GM04503 (cell line): Measurements from ENCODE around the gene NOSIP.
"Not testable (repeated sequence)": the region's sequence is repeated elsewhere in the genome, so short reads cannot be mapped to it uniquely, and the experiment has no call there.

Source experiments
- DNase-seq: peaks from one replicate; pipeline ENCODE4 v3.0.0-alpha.2; 2012; ENCODE audit warnings: low read depth

The NOSIP gene, protein sequence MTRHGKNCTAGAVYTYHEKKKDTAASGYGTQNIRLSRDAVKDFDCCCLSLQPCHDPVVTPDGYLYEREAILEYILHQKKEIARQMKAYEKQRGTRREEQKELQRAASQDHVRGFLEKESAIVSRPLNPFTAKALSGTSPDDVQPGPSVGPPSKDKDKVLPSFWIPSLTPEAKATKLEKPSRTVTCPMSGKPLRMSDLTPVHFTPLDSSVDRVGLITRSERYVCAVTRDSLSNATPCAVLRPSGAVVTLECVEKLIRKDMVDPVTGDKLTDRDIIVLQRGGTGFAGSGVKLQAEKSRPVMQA

DNA sequence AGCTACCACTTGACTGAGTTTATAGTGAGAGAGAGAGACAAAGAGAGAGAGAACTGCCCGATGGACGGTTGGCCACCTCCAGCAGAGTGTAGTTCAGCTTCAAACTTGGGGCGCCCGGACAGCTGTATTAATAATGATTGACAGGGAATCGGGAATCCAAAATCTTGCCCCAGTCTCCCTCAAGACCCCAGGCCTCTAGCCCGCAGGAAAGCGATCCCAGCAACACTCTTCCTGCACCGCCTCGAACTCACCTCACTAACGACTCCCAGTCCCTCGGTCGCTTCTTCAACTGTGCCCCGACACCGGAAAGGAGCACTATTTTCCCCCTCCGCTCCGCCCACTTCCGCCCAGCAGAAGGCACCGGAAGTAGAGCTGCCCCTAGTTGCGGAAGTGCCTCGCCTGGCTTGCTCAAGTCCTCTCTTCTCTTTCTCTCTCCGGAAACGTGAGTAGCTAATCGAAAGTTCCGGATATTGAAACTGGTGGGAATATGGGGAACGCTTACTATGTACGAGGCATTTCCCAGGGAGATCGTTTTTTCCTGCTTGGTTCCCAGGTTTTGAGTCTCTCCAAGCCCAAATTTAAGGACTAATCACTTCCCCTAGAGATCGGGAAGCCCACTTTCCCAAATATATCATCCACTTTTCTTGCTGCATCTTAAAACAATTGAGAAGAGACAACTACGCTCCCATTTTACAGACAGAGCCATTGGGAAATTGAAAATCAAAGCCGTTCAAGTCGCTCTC lies at the start of gene NOSIP:
TSS of gene NOSIP (minus strand) at position 293 of the 743 bp plus-strand sequence. CDS start 19,865 bp downstream, outside the sequence.
- peak; percentile 77 for DNase-seq

DNA sequence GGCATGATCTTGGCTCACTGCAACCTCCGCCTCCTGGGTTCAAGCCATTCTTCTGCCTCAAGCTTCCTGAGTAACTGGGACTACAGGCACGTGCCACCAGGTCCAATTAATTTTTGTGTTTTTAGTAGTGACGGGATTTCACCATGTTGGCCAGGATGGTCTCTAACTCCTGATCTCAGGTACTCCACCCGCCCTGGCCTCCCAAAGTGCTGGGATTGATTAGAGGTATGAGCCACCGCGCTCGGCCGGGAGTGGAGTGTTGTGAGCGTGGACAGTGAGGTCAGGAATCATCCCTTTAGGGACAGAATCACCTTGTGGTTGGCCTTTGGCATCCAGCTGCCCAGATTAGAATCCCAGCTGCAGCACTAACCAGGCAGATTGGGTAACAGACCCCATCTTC lies 49.3 kb upstream of the NOSIP start:
- no peak for DNase-seq

DNA sequence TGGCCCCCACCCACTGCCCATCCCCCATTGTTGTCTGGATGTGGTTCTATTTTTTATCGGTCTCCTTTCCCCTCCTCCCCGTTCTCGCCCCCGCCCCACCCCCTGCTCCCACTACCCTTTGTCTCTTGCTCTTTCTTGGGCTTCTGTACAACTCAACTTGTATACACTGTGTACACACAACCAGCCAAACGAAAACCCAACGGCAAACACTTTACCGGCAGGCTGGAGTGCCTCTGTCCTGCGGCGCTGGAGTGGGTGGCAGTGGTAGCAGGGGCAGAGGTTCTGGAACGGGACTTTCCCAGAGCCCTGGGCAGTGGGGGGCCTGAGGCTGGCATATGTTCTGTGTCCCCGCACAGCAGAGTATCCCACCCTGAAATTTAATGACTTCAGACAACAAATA lies 45.9 kb upstream of the NOSIP start:
- no peak for DNase-seq

DNA sequence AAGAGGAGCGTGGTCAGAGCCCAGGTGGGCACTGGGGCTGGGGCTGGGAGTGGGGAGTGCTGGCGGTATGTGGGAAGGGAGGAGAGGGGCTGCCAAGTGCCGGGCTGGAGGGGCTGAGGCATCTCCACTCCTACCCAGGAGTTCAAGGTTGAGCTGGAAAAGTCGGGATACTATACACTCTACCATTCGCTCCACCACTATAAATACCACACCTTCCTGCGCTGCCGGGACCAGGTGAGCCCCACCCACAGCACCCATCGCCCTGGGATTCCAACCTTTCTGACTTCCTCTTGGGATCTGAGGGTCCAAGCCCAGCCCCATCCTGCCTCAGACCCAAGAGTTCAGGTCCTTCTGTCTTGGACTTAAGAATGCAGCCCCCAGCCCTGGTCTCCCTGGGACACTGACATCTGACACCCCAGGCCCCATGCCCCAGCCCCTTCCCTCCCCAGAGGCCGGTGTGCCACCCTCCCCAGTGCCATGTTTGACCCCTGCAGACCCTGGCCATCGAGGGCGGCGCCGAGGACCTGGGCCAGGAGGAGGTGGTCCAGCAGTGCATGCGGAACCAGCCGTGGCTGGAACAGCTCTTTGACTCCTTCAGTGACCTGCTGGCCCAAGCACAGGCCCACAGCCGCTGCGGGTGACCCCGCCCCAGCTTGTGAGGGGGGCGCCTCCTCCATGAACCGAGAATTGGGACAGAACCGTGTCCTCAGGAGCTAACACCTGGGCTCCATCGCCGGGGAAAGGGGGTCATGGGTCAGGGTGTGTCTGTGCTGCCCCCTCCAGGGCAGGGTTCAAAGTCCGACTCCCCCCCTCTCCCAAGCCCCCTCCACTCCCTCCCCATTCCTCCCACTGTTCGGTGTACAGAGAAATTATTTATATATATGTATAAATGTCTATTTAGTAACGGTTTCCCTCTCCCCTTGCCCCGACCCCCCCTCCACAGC lies 44.9 kb upstream of the NOSIP start:
- DNase-seq: no peak

DNA sequence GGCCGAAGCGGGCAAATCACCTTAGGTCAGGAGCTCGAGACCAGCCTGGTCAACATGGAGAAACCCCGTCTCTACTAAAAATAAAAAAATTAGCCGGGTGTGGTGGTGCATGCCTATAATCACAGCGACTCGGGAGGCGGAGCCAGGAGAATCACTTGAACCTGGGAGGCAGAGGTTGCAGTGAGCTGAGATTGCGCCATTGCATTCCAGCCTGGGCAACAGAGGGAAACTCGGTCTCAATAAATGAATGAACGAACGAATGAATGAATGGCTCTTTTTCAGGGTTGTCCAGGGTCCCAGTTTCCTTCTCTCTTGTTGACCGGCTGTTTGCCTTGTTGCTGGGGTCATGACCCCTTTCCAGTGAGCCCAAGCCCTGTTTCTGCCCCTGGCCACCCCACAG lies 37.5 kb upstream of the NOSIP start:
- DNase-seq: not testable (repeated sequence)

DNA sequence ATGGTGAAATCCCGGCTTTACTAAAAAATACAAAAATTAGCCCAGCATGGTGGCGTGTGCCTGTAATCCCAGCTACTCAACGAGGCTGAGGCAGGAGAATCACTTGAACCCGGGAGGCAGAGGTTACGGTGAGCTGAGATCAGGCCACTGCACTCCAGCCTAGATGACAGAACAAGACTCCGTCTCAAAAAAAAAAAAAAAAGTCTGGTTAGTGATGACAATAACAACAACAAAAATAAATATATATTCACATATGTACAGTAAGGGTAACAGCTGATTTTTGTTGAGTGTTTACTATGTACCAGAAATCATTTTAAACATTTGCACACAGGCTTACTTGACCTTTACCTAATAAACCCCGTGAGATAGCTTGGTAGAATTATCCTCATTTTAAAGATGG lies 36.6 kb upstream of the NOSIP start:
- DNase-seq: no peak

DNA sequence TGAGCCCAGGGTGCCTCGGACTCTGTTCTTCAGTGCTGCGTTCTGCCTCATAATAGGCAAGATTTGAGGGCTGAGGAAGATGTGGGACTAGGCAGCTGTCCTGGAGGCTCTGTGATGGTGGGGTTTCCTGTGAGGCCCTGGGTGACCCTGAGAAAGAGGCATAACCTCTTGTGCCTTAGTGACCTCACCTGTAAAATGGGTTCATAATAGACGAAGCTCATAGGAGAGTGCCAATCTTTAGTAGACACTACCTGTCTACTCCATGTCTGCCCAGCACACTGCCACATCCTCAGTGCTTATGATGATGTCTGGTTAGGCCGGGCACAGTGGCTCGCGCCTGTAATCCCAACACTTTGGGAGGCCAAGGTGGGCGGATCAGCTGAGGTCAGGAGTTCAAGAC lies 36.2 kb upstream of the NOSIP start:
- DNase-seq: no peak

DNA sequence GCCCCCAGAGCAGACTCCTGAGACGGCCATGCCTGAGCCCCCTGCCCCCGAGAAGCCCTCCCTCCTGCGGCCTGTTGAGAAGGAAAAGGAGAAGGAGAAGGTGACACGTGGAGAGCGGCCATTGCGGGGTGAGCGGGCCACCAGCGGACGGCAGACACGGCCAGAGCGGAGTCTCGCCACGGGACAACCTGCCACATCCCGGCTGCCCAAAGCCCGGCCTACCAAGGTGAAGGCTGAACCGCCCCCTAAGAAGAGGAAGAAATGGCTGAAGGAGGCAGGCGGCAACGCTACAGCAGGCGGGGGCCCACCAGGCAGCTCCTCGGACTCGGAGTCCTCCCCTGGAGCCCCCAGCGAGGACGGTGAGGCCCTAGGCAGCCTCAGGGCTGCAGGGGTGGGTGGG lies 35.5 kb upstream of the NOSIP start:
- no peak for DNase-seq

DNA sequence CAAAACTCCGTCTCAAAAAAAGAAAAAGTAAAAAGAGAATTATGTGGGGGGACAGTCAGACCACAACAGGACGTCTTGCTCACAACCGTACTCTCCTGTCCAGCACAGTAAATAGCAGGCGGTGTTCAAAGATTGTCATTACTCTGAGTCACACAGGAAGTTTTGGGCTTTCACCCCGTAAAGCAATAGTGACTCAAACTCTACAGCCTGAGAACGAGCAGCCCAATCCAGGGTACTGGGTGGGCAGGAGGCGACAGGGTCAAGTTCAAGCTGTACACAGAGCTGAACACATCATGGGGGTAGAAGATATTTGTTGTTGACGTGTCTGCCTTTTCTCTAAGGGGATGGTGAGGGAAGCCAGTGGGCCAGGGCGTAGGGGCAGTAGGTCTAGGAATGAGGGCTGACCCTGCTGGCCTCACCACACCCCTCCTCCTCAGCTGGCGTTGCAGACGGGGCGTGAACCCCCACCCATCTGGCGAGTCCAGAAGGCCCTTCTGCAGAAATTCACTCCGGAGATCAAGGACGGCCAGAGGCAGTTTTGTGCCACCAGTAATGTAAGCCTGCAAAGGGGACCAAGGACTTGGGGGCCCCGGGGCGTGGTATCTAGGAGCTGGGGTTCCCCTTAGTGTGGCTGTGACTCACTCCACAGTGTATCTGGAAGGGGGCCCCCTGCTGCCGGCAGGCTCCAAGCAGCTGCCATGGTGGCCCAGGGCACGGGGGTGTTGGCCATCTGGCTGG lies 33.9 kb upstream of the NOSIP start:
- DNase-seq: no peak

DNA sequence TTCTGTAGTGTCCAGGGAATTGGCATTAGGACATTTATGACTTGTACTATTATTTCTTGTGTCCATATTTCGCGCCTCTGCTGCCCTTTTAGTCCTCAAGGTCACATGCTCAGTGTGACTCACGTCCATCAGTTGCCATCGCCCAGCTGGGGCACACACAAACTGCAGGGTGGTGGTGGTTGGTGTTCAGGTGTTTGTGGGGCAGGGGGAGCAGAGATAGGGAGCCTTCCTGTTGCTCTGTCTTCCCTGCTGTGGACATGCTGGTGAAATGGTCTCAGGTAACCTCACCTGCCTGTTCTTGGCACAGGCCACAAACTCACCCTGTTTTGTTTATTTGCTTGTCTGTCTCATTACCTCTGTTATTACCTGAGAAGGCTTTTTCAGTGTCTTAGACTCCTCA lies 33.0 kb upstream of the NOSIP start:
- no peak for DNase-seq

DNA sequence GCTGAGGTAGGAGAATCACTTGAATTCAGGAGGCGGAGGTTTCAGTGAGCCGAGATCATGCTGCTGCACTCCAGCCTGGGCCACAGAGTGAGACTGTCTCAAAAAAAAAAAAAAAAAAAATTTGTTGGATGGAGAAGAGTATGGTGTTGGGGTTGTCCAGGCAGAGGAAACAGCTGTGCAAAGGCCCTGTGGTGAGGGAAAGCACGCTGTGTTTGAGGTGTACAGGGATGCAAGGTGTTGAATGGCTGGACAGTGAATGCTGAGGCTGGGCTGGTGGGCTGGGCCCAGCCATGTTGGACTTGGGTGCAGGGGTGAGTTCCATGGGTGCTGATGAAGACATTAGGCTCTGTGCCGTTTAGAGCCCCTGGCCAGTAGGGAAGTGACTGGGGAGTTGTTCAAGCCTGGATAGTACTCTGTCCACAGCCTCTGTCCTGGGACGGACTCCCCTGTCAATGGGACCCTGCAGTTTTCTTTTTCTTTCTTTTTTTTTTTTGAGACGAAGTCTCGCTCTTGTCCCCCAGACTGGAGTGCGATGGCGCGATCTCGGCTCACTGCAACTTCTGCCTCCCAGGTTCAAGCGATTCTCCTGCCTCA lies 29.2 kb upstream of the NOSIP start:
- no peak for DNase-seq

DNA sequence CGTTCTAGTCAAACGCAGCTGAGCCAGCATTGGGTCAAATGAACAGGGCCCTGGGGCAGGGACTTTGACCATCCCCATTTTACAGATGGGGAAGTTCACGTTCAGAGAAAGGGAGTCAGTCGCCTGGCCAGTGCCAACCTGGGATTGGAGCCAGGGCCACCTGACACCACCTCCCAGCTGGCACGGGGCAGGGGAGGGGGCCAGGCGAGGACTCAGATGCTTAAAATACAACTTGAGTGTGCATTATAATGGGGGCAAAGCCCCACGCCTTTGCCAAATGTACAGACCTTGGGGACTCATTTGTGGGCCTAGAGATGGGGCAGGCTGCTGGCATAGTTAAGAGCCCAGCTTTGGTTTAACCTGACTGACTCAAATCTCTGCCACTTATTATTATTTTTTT lies 25.2 kb upstream of the NOSIP start:
- DNase-seq: no peak

DNA sequence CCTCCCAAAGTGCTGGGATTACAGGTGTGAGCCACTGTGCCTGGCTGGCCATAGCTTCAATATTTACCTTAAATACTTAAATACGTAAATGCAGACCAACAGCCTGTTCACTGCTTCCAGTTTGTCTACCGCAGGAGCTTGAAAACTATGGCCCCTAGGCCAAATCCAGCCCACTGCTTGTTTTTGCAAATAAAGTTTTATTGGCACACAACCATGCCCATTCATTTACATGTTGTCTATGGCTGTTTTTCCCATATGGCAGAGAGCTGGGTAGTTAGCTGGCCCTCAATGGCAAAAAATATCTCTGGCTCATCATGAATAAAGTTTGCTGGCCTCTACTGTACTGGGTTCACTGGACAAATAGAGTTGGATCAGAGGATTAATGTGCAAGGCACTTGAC lies 22.4 kb upstream of the NOSIP start:
- DNase-seq: no peak

DNA sequence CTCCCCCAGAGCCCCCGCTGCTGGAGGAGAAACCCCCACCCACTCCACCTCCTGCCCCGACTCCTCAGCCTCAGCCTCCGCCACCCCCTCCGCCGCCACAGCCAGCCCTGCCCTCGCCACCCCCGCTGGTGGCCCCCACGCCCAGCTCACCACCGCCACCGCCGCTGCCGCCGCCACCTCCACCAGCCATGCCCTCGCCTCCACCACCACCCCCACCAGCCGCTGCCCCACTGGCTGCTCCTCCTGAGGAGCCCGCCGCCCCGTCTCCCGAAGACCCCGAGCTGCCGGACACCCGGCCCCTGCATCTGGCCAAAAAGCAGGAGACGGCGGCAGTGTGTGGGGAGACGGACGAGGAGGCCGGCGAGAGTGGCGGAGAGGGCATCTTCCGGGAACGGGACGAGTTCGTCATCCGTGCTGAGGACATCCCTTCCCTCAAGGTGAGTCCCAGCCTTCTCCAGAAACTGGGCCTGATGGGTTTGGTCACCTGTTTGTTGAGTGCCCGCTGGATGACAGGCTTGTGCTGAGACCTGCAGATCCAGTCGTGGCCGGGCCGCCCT lies 21.2 kb upstream of the NOSIP start:
- no peak for DNase-seq

DNA sequence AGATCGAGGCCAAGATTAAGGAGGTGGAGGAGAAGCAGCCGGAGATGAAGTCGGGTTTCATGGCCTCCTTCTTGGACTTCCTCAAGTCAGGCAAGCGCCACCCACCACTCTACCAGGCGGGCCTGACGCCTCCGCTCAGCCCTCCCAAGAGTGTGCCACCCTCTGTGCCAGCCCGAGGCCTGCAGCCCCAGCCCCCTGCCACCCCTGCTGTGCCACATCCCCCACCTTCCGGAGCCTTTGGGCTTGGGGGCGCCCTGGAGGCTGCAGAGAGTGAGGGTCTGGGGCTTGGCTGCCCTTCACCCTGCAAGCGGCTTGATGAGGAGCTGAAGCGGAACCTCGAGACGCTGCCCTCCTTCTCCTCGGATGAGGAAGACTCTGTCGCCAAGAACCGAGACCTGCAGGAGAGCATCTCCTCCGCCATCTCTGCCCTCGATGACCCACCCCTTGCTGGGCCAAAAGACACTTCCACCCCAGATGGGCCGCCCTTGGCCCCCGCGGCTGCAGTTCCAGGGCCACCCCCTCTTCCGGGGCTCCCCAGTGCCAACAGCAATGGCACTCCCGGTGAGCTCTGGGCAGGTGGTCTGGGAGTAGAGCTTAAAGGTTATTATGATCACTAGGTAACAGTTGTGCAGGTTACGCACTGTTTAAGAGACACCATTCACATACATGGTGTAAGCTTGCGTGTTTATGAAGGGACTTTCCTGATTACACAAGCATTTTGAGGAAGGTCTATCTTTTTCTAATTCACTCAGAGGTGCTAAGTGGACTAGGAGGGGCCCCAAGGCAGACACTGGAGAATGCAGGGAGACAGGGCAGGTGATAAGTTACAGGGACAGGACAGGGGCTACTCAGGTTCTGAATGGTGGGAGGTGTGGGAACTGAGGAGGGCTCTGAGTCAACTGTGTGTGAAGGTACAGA lies 19.3 kb upstream of the NOSIP start:
- no peak for DNase-seq

DNA sequence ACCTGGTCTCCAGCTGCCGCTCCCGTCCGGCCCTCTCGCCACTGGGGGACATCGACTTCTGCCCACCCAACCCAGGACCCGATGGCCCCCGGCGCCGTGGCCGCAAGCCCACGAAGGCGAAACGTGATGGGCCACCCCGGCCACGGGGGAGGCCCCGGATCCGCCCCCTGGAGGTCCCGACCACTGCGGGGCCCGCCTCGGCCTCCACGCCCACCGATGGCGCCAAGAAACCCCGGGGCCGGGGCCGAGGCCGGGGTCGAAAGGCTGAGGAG lies 17.3 kb upstream of the NOSIP start:
- no peak for DNase-seq

DNA sequence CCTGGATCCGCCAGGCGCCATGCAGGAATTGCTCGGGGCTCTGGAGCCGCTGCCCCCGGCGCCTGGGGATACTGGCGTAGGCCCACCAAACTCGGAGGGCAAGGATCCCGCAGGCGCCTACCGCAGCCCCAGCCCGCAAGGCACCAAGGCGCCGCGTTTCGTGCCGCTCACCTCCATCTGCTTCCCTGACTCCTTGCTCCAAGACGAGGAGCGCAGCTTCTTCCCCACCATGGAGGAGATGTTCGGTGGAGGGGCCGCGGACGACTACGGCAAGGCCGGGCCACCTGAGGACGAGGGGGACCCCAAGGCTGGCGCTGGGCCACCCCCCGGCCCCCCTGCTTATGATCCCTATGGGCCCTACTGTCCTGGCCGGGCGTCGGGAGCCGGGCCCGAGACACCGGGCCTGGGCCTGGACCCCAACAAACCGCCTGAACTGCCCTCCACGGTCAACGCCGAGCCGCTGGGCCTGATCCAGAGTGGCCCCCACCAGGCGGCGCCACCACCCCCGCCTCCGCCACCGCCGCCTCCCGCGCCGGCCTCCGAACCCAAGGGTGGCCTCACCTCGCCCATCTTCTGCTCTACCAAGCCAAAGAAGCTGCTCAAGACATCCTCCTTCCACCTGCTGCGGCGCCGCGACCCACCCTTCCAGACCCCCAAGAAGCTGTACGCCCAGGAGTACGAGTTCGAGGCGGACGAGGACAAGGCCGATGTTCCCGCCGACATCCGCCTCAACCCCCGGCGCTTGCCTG lies 16.8 kb upstream of the NOSIP start:
- no peak for DNase-seq

DNA sequence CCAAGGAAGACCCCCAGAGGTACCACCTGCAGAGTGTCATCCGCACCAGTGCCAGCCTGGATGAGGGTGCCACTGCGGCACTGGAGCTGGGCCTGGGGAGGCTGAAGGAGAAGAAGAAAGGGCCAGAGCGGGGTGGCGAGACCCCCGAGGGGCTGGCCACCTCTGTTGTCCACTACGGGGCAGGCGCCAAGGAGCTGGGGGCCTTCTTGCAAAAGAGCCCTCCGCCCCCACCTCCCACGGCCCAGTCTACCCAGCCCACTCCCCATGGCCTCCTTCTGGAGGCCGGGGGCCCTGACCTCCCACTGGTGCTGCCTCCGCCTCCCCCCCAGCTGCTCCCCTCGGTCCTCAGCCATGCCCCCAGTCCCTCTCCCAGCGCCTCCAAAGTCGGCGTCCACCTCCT lies 16.1 kb upstream of the NOSIP start:
- DNase-seq: no peak

DNA sequence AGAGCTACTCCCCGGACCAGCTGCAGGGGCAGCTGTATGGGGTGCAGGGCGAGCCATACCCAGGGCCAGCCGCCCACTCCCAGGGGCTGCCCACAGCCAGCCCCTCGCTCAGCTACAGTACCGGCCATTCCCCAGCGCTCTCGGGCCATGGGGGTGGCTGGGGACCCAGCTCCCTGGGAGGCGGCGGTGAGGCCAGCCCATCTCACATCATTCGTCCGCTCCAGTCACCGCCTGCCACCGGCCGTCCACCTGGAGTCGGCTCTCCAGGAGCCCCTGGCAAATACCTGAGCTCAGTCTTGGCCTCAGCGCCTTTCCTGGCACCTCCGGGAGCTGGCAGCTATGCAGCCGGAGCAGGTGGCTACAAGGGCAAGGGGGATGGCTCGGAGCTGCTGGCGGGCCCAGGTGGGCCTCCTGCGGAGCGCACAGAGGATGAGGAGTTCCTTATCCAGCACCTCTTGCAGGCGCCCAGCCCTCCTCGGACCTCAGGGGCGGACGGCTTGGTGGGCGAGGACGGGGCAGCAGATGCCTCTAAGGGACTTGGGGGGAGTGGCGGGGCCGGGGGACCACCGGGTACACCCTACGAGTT lies 15.6 kb upstream of the NOSIP start:
- DNase-seq: no peak
